Esophagus (tissue), 2 donors: ENCODE results near the gene FAU. TPM values are rescaled to one million over a fixed set of nuclear protein-coding genes. Genes with fewer than 3 reads are reported as not detected.
"Not testable (repeated sequence)": the region's sequence is repeated elsewhere in the genome, so short reads cannot be mapped to it uniquely, and the experiment has no call there.

ENCODE experiments used
- H3K27ac ChIP-seq, 2 donors: one replicate each; pipeline ENCODE4 v1.5.1; 2013; ENCODE audit warnings: low read depth in 2 of 2, mild to moderate bottlenecking in 2 of 2, inconsistent platforms in 1 of 2, low read length in 1 of 2, moderate library complexity in 1 of 2
- H3K27me3 ChIP-seq, 2 donors: one replicate each; pipeline ENCODE4 v1.6.1; 2013; ENCODE audit warnings: low read length in 2 of 2, control low read depth in 1 of 2, mild to moderate bottlenecking in 1 of 2; ENCODE audit not compliant: insufficient read depth in 2 of 2, control insufficient read depth in 1 of 2
- H3K36me3 ChIP-seq, 2 donors: one replicate each; pipeline ENCODE4 v1.6.1; 2013; ENCODE audit warnings: low read length in 1 of 2; ENCODE audit not compliant: control insufficient read depth in 2 of 2, insufficient read depth in 2 of 2
- H3K4me1 ChIP-seq, 2 donors: one replicate each; pipeline ENCODE4 v1.6.1; 2013; ENCODE audit warnings: low read length in 1 of 2; ENCODE audit not compliant: control insufficient read depth in 2 of 2, insufficient read depth in 2 of 2
- H3K4me3 ChIP-seq, 2 donors: one replicate each; pipeline ENCODE4 v1.5.1; 2013; ENCODE audit warnings: low read length in 2 of 2, mild to moderate bottlenecking in 2 of 2, low read depth in 1 of 2, moderate library complexity in 1 of 2
- H3K9me3 ChIP-seq, 2 donors: one replicate each; pipeline ENCODE4 v1.6.1; 2013; ENCODE audit warnings: mild to moderate bottlenecking in 2 of 2, low read depth in 1 of 2, low read length in 1 of 2, moderate library complexity in 1 of 2; ENCODE audit not compliant: control insufficient read depth in 2 of 2, insufficient read depth in 1 of 2
- WGBS, 2 donors: extraction: QIAGEN DNeasy Blood & Tissue Kit; methylation state at CpG; one replicate each; pipeline ENCODE4 v1.1.7; 2013; 5-methylcytosine and 5-hydroxymethylcytosine counted together
- polyA plus RNA-seq, 2 donors: library from polyadenylated mRNA; stranded (reverse); fragments of 200-250 nt; gene quantifications; one replicate each; pipeline ENCODE4 v1.2.3, GENCODE V29; 2013
- donor health status: healthy with polysubstance abuse.
- donor health status: Bipolar disorder and iron deficiency.

Gene FAU
- polyA plus RNA-seq, 2 donors, result 789 to 817 TPM

DNA sequence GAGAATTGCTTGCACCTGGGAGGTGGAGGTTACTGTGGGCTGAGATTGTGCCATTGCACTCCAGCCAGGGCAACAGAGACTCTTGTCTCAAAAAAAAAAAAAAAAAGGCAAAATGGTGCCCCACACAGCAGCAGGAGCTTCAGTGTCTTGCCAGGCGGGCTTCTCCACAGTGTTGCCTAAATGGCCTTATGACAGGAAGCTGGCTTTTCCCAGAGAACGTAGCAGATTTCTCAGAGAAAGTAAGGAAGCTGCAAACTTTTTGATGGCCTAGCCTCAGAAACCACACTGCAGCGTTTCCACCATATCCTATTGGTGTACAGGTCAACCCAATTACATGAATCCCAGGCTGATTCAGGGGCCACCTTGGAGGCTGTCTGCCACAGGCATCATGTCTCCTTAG, 35.4 kb upstream of the FAU start:
- Histone ChIP-seq H3K27ac (no peak overlapping the region), H3K9me3 (no peaks in the 10 kb centered on the region), H3K4me1 (no peaks in the 10 kb centered on the region), H3K4me3 (no peak overlapping the region), H3K36me3 (no peaks in the 10 kb centered on the region), H3K27me3 (no peaks in the 10 kb centered on the region)
- 76 to 83% methylated on average over 3 of the region's 3 CpGs for WGBS, 2 donors

DNA sequence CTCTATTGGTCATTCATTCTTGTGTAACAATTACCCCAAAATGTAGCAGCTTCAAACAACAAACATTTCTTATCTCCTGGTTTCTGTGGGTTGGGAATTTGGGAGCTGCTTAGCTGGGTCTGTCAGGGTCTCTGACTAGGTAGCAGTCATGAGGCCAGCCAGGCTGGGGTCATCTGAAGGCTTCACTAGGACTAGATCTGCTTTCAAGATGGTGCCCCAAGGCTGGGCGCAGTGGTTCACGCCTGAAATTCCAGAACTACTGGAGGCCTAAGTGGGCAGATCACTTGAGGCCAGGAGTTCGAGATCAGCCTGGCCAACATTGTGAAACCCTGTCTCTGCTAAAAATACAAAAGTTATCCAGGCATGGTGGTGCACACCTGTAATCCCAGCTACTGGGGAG, 35.0 kb upstream of the FAU start:
- Histone ChIP-seq H3K27ac (no peak overlapping the region), H3K9me3 (no peaks in the 10 kb centered on the region), H3K27me3 (no peaks in the 10 kb centered on the region), H3K36me3 (no peaks in the 10 kb centered on the region), H3K4me3 (no peak overlapping the region), H3K4me1 (no peaks in the 10 kb centered on the region)
- WGBS, 2 donors, result 89 to 94% methylated on average over 3 of the region's 3 CpGs

- H3K27me3 ChIP-seq, result no peaks in the 10 kb centered on the region
- H3K27ac ChIP-seq, result no peak overlapping the region
- H3K4me1 ChIP-seq, result no peaks in the 10 kb centered on the region
- H3K9me3 ChIP-seq, result no peaks in the 10 kb centered on the region
- no peak overlapping the region for H3K4me3 ChIP-seq
- 96% methylated on average over 3 of the region's 3 CpGs for WGBS, 2 donors
- no peaks in the 10 kb centered on the region for H3K36me3 ChIP-seq
These were observed 34.3 kb upstream of the FAU start for GRCh38 chr11:65156256-65156655.

- Histone ChIP-seq H3K4me1 (peaks cover 0 to 4% of the 10 kb centered on the region in 2 donors), H3K36me3 (no peaks in the 10 kb centered on the region), H3K9me3 (no peaks in the 10 kb centered on the region), H3K27ac (no peak overlapping the region), H3K4me3 (no peak overlapping the region), H3K27me3 (no peaks in the 10 kb centered on the region)
- 73 to 75% methylated on average over 2 of the region's 2 CpGs for WGBS, 2 donors
These were observed 30.2 kb upstream of the FAU start for GRCh38 chr11:65152122-65152521.

DNA sequence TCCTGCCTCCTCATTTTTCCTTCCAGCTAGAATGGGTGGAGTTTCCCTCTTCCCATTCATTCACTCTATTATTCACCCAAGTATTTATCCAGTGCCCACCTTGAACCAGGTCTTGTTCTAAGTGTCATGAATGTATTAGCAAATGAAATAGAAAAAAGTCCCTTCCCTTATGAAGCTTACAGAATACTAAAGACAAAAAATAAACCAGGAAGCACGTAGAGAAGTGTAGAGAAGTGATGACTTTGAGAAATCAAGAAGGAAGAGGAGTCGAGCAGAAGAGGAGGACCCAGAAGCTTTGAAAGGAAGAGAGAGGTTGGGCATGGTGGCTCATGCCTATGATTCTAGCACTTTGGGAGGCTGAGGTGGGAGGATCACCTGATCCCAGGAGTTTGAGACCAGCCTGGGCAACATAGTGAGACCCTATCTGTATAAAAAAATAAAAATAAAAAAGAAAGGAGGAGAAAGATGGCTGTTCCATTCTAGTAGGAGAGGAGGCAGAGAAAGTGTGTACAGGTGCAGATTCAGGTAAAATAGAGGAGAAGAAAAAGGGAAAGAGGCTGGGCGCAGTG, 29.5 kb upstream of the FAU start:
- Histone ChIP-seq H3K9me3 (no peaks in the 10 kb centered on the region), H3K36me3 (no peaks in the 10 kb centered on the region), H3K27ac (peak overlapping the region; percentile 94 to 96), H3K4me3 (no peak overlapping the region), H3K27me3 (no peaks in the 10 kb centered on the region), H3K4me1 (peaks cover 0 to 4% of the 10 kb centered on the region in 2 donors)
- WGBS, 2 donors, result 60 to 61% methylated on average over 3 of the region's 3 CpGs

GRCh38 chr11:65150509-65151299, 28.8 kb upstream of the FAU start:
- Histone ChIP-seq H3K36me3 (no peaks in the 10 kb centered on the region), H3K9me3 (no peaks in the 10 kb centered on the region), H3K27me3 (no peaks in the 10 kb centered on the region), H3K4me1 (peaks cover 0 to 4% of the 10 kb centered on the region in 2 donors), H3K4me3 (no peak overlapping the region), H3K27ac (peak overlapping the region; percentile 94 to 96)
- 23 to 24% methylated on average over 12 of the region's 12 CpGs for WGBS, 2 donors

DNA sequence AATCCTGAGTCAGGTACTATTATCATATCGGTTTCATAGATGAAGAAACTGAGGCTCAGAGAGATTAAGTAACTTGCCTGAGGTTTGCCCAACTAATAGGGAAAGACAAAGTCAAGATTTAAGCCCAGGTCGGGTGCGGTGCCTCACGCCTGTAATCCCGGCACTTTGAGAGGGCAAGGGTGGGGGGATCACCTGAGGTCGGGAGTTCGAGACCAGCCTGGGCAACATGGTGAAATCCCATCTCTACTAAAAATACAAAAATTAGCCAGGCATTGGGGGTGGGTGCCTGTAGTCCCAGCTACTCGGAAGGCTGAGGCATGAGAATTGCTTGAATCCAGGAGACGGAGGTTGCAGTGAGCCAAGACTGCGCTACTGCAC, 28.2 kb upstream of the FAU start:
- not testable (repeated sequence) for H3K4me3 ChIP-seq, H3K4me1 ChIP-seq, H3K36me3 ChIP-seq, H3K9me3 ChIP-seq, H3K27me3 ChIP-seq
- peak overlapping the region; percentile 94 to 96 for H3K27ac ChIP-seq
- 56 to 62% methylated on average over 10 of the region's 10 CpGs for WGBS, 2 donors

DNA sequence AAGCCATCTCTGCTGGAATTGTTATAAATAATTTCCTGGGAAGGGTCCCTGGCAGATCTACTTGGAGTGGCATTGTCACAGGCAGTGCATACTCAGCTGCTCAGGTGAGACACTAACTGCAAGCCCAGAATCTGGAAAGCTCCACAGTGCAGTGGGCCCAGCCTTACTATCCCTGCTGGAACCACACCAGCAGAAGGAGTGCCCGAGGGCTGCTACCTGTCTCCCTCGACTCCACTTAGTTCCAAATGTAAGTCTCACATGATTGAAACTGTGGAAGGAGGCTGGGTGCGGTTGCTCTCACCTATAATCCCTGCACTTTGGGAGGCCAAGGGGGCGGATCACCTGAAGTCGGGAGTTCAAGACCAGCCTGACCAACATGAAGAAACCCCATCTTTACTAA, 26.7 kb upstream of the FAU start:
- Histone ChIP-seq H3K9me3 (no peaks in the 10 kb centered on the region), H3K27ac (peak overlapping the region in 1 of 2 donors; percentile 16), H3K27me3 (no peaks in the 10 kb centered on the region), H3K36me3 (no peaks in the 10 kb centered on the region), H3K4me1 (peaks cover 0 to 4% of the 10 kb centered on the region in 2 donors), H3K4me3 (no peak overlapping the region)
- 50 to 74% methylated on average over 5 of the region's 5 CpGs for WGBS, 2 donors

GRCh38 chr11:65147352-65148075, 25.6 kb upstream of the FAU start:
- Histone ChIP-seq H3K27ac (no peak overlapping the region), H3K9me3 (no peaks in the 10 kb centered on the region), H3K4me3 (no peak overlapping the region), H3K36me3 (no peaks in the 10 kb centered on the region), H3K27me3 (no peaks in the 10 kb centered on the region), H3K4me1 (peaks cover 0 to 4% of the 10 kb centered on the region in 2 donors)
- 80 to 81% methylated on average over 2 of the region's 2 CpGs for WGBS, 2 donors
